ENCODE data around the gene IMPACT.

Gene IMPACT

GRCh38 chr18:24426398-24427294 lies at the start of gene IMPACT:
IMPACT (plus strand) TSS chr18:24426670; CDS start chr18:24426757, 87 bp downstream.
- DNase-seq: peak; percentile 83

DNA sequence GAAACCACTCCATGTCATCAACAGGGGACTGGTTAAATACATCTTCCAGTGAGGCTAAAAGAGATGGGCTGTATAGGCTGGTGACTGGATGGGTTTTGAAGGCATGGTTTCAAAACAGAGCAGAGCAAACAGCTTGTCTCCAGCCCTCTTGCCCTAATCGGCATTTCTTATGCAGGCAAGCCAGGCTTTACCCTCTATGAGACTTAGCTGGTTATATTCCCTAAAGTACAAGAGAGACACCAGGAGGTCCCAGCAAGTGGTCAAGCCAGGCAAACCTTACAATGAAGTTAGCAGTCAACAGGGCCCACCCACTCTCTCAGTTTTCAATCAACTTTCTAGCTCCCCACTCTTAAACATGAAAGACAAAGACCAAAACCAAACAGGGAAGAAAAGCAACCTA lies 47.9 kb upstream of the IMPACT start:
- DNase-seq: no peak

GRCh38 chr18:24380163-24380747 lies 46.2 kb upstream of the IMPACT start:
- DNase-seq: no peak

DNA sequence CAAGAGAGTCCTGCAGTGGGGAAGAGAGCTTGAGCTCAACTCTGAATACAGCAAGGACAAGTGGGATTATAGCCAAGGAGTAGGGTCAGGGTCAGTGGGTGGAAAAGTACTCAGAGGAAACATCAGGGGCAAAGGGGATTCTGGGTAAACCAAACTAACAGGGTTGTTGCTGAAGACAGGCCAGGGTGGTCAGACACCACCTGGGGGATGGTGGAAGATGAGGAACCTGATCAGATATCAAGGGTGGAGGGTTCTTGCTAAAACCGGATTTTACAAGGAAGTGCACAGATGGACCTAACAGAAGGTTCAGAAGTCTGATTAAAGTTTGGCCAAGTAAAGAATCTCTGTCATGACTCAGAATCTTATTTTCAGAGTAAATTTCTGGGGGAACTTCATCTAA lies 45.3 kb upstream of the IMPACT start:
- DNase-seq: no peak

- no peak for DNase-seq
Observed at GRCh38 chr18:24386681-24387080, 39.8 kb upstream of the IMPACT start.

DNA sequence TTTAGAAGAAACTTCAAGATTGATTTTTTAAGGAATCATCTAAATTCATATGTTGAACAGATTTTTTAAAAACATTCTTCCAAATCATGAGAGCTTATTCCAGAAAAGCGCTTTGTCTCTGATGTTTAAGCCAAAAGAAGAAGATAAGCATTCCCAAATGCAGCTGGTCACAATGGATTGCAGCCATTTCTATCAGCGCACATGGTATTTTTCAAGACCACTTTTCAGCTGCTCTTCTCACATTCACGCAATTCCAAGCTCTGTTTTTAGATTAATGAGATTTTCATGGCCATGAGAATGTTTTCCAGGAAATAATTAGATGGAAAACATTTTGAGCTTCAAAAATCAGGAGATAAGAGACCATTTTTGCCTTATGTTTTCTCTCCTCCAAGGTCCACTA lies 37.5 kb upstream of the IMPACT start:
- no peak for DNase-seq

GRCh38 chr18:24395049-24395795 lies 31.2 kb upstream of the IMPACT start:
- no peak for DNase-seq

DNA sequence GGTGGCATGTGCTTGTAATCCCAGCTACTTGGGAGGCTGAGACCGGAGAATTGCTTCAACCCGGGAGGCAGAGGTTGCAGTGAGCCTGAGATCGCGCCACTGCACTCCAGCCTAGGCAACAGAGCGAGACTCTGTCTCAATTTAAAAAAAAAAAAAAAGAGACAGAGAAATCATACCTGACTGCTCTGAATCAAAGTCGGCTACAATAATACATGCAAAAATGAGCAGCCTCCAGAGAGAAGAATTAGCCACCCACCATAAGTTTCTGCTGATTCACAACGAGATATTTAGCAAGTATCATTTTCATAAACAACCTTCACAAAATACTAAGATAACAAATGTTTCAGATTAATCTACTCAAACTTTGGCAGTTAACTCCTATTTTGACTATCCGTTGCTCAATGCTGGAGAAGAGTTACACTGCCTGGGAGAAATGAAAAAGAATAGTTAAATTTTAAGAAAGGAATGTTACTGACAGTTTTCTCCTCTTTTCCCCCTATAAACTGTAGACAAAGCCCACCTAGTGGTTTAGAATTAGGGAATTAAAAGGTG lies 30.3 kb upstream of the IMPACT start:
- no peak for DNase-seq

DNA sequence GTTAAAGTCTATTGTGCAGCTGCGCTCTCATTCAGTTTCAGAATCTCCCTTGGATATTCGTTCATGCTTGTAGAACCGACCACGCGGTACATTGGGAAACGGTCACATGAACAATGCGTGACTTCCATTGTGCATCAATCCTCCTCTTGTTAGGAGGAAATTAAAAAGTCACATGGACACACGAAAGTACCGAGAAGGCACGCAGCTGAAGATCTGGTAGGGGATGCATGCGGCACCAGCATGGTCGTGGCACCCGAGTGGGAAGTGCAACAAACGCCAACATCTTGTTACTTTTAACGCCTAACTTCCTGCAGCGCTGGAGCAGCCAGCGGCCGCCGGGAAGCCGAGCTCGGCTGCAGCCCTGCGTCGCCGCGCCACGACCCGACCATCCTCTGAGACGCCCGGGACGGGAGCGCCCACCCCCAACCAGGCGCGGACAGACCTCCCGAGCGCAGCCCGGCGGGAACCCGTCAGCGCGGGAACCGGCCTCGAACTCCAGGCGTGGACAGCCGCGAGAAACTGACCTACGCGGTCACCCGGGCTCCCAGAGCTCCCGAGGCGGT lies 29.3 kb upstream of the IMPACT start:
- peak; percentile 25 for DNase-seq

GRCh38 chr18:24397694-24398368 lies 28.6 kb upstream of the IMPACT start, which contains the start of gene OSBPL1A:
OSBPL1A (minus strand) TSS chr18:24397824; CDS start chr18:24377533, 20,291 bp downstream.
- peak; percentile 75 for DNase-seq

DNA sequence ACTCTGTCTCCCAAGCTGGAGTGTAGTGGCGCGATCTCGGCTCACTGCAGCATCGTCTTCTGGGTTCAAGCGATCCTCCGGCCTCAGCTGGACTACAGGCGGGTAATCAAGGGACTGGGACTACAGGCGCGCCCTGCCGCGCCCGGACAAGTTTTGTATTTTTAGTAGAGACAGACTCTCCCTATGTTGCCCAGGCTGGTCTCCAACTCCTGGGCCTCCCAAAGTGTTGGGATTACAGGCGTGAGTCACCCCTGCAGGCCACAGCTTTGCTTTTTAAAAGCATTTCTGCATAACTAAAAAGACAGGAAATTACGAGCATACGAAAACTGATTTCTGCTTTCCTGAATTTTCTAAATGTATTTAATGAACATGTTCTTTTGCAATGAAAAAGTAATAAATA lies 27.9 kb upstream of the IMPACT start:
- DNase-seq: no peak

- DNase-seq: no peak
Observed at GRCh38 chr18:24400587-24400986, 25.9 kb upstream of the IMPACT start.

GRCh38 chr18:24402209-24402785 lies 24.2 kb upstream of the IMPACT start:
- DNase-seq: no peak

- DNase-seq: no peak
Observed at GRCh38 chr18:24403076-24403475, 23.4 kb upstream of the IMPACT start.

DNA sequence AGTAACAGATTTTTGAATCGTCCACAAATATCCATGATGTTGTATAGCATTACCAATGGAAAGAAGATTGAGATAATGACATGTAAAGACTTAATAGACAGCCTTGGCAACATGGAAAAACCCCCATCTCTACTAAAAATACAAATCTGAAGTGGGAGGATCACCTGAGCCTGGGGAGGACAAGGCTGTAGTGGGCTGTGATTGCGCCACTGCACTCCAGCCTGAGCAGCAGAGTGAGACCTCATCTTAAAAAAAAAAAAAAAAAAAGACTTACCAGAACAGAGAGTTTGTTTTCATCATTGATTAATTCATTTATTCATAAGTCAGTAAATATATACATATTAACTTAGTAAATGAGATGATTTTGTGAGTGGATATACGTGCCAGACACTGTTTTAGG lies 21.9 kb upstream of the IMPACT start:
- no peak for DNase-seq

DNA sequence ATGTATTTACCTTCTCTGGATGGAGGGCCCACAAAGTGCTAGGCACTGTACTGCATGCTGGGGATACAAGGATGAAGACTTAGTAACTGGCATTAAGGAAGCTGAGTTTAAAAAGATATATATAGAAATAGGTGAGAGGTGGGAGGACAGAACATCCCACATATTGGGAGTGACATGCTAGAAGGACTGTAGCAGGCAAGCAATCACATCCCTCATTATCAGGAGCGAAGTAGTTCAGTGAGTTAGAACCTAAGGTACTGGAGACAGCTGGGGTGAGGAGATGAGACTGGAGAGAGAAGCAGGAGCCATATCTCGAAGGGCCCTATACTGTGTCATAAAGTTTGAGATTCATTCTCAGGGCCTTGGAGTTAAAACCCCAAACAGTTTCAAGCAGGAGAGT lies 18.0 kb upstream of the IMPACT start:
- DNase-seq: no peak

DNA sequence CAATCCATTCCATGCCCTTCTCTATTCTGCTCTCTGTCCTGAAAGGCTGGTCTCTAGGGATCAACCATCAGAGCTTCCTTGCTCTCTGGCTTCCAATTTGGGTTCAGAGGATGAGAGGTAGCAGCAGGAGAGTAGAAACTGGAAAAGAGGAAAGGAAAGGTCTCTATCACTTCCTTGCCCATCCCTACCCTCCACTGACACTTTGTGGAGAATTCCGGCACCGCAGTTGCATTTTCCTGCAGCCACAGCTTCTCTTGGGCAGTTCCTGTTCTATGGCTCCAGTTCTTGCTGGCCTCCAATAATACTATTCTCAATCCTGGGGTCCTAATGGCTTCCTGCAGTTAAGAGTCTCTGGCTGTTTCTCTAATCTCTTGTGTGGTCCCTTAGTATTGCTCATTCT lies 13.3 kb upstream of the IMPACT start:
- no peak for DNase-seq

GRCh38 chr18:24414349-24415003 lies 12.0 kb upstream of the IMPACT start:
- no peak for DNase-seq

- DNase-seq: no peak
Observed at GRCh38 chr18:24417480-24417879, 9.0 kb upstream of the IMPACT start.

DNA sequence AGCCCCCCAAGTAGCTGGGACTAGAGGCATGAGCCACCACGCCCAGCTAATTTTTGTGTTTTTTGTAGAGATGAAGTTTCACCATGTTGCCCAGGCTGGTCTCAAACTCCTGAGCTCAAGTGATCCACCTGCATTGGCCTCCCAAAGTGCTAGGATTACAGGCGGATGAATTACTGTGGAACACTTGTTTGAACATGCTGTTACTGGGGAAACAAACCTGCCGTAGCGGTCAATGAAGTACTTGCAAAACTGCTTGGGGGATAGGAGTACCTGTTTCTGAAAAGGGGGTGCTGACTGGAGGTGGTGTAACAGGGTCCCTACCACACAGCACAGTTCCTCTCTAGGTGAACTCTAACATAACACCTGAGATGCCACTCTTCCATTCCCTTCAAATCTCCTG lies 5.9 kb upstream of the IMPACT start:
- no peak for DNase-seq

DNA sequence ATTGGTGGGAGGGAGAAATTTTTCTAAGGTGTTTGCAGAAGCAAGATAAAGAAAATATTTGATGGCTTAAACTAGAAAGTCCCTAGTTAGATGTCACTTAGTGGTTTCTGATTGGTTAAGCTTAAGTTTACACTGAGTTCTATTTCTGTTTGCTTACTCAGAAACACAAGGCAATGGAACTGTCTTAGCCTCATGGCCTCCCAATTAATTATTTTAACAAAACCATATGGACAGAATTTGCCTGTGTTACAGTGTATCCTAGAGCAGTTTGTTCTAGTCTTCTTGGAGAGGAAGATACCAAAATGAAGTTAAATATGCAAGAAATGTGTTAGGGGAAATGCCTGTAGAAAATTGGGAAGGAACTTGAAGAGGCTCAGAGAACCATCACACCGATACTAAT lies 4.6 kb upstream of the IMPACT start:
- DNase-seq: no peak

- DNase-seq: no peak
Observed at GRCh38 chr18:24426073-24426397, 435 bp upstream of the IMPACT start.

Measured in activated naive CD4-positive, alpha-beta T cell treated with anti-CD3 and anti-CD28 coated beads, Interleukin-2, amount 50 U/mL, for 16 hours (primary cell).